Loucy (cell line): ENCODE measurements around the gene HPD.

Source experiments
- H2AFZ ChIP-seq: fragments of 200-600 bp; sonication (generic); 2 replicates; pipeline ENCODE4 v1.6.0; 2016; ENCODE audit warnings: antibody characterized with exemption, mild to moderate bottlenecking, low read length, moderate library complexity
- H3F3A ChIP-seq: fragments of 200-600 bp; 2 replicates; pipeline ENCODE4 v1.6.0; 2016; ENCODE audit warnings: antibody characterized with exemption, low read depth, mild to moderate bottlenecking
- H3K27me3 ChIP-seq: fragments of 200-600 bp; sonication (generic); 2 replicates; pipeline ENCODE4 v1.6.1; 2014; ENCODE audit warnings: low read length, mild to moderate bottlenecking; ENCODE audit not compliant: insufficient read depth, poor library complexity, severe bottlenecking
- H3K36me3 ChIP-seq: fragments of 200-600 bp; sonication (generic); 2 replicates; pipeline ENCODE4 v1.6.1; 2016; ENCODE audit warnings: low read length; ENCODE audit not compliant: insufficient read depth
- H3K4me1 ChIP-seq: fragments of 200-600 bp; sonication (generic); 2 replicates; pipeline ENCODE4 v1.5.1; 2014; ENCODE audit warnings: low read length, mild to moderate bottlenecking; ENCODE audit not compliant: insufficient read depth, poor library complexity, severe bottlenecking
- H3K4me2 ChIP-seq: fragments of 200-600 bp; sonication (generic); 2 replicates; pipeline ENCODE4 v1.6.0; 2014; ENCODE audit warnings: antibody characterized with exemption, low read length, low read depth, mild to moderate bottlenecking; ENCODE audit not compliant: poor library complexity, severe bottlenecking
- H3K4me3 ChIP-seq: fragments of 200-600 bp; sonication (generic); 2 replicates; pipeline ENCODE4 v1.5.1; 2014; ENCODE audit warnings: low read length, mild to moderate bottlenecking, mixed read lengths; ENCODE audit not compliant: poor library complexity, severe bottlenecking
- H3K79me2 ChIP-seq: fragments of 200-600 bp; sonication (generic); 2 replicates; pipeline ENCODE4 v1.6.1; 2014; ENCODE audit warnings: low read length; ENCODE audit not compliant: insufficient read depth
- H3K9ac ChIP-seq: fragments of 200-600 bp; sonication (generic); 2 replicates; pipeline ENCODE4 v1.6.0; 2014; ENCODE audit warnings: mild to moderate bottlenecking, low read depth, low read length, moderate library complexity; ENCODE audit not compliant: poor library complexity, severe bottlenecking
- H3K9me2 ChIP-seq: fragments of 200-600 bp; sonication (generic); replicated peaks from 2 replicates; pipeline ENCODE4 v1.6.1; 2016; ENCODE audit warnings: low read depth, low read length, mixed read lengths
- H3K9me3 ChIP-seq: fragments of 200-600 bp; sonication (generic); 2 replicates; pipeline ENCODE4 v1.6.1; 2014; ENCODE audit warnings: mild to moderate bottlenecking, antibody characterized with exemption, low read length, low read depth; ENCODE audit not compliant: insufficient read depth
- H4K20me1 ChIP-seq: fragments of 200-600 bp; sonication (generic); 2 replicates; pipeline ENCODE4 v1.6.0; 2014; ENCODE audit warnings: antibody characterized with exemption, low read length, mild to moderate bottlenecking; ENCODE audit not compliant: insufficient read depth, poor library complexity, severe bottlenecking
- CTCF ChIP-seq: fragments of 200-600 bp; sonication (generic); conservative IDR thresholded peaks from 2 replicates; pipeline ENCODE4 v1.5.1; 2014; ENCODE audit warnings: mild to moderate bottlenecking, antibody characterized with exemption, low read length
- EZH2phosphoT487 ChIP-seq: fragments of 200-600 bp; IDR thresholded peaks from 2 replicates; pipeline ENCODE4 v1.6.1; 2018; ENCODE audit warnings: antibody characterized with exemption, mild to moderate bottlenecking, moderate library complexity, borderline replicate concordance

The HPD gene

GRCh38 chr12:121800694-121801594, 57.7 kb downstream of the HPD start:
- peaks cover 26% of the 10 kb centered on the region for H3K4me1 ChIP-seq
- H3K9me3 ChIP-seq: no peaks in the 10 kb centered on the region
- H4K20me1 ChIP-seq: peaks cover 44% of the 10 kb centered on the region
- peaks cover 6% of the 10 kb centered on the region for H3K27me3 ChIP-seq
- H3F3A ChIP-seq: peaks cover 6% of the 10 kb centered on the region; the same call in 1 of the 2 replicates
- H3K4me2 ChIP-seq: peak overlapping the region; percentile 93
- peak overlapping the region; percentile 100 for H3K9ac ChIP-seq
- no peaks in the 10 kb centered on the region for H3K9me2 ChIP-seq
- no peak overlapping the region for H2AFZ ChIP-seq
- H3K36me3 ChIP-seq: 0 out of 2 replicates have a peak, but pooled peaks cover 5% of the 10 kb centered on the region
- peak overlapping the region; percentile 94 for H3K4me3 ChIP-seq
- peaks cover 84% of the 10 kb centered on the region for H3K79me2 ChIP-seq
- TF ChIP-seq CTCF (no peak), EZH2phosphoT487 (no peak)

- Histone ChIP-seq H3K4me3 (peak overlapping the region; percentile 94), H3F3A (peaks cover 12% of the 10 kb centered on the region; the same call in 1 of the 2 replicates), H3K27me3 (peaks cover 6% of the 10 kb centered on the region), H3K36me3 (0 out of 2 replicates have a peak, but pooled peaks cover 5% of the 10 kb centered on the region), H3K79me2 (peaks cover 76% of the 10 kb centered on the region), H3K9ac (peak overlapping the region; percentile 100), H4K20me1 (peaks cover 45% of the 10 kb centered on the region), H3K9me2 (no peaks in the 10 kb centered on the region), H2AFZ (no peak overlapping the region), H3K4me2 (peak overlapping the region; percentile 89), H3K9me3 (no peaks in the 10 kb centered on the region), H3K4me1 (peaks cover 22% of the 10 kb centered on the region)
- TF ChIP-seq EZH2phosphoT487 (no peak), CTCF (no peak)
These were observed 58.6 kb downstream of the HPD start for GRCh38 chr12:121799842-121800693.

- peak overlapping the region; percentile 89 for H3K4me2 ChIP-seq
- peak overlapping the region; percentile 94 for H3K4me3 ChIP-seq
- TF ChIP-seq EZH2phosphoT487: no peak
- no peak for TF ChIP-seq CTCF
- H3K36me3 ChIP-seq: 0 out of 2 replicates have a peak, but pooled peaks cover 5% of the 10 kb centered on the region
- H3K9ac ChIP-seq: peak overlapping the region; percentile 100
- H3K27me3 ChIP-seq: peaks cover 6% of the 10 kb centered on the region
- H4K20me1 ChIP-seq: peaks cover 39% of the 10 kb centered on the region
- H2AFZ ChIP-seq: no peak overlapping the region
- H3K9me3 ChIP-seq: no peaks in the 10 kb centered on the region
- H3K79me2 ChIP-seq: peaks cover 68% of the 10 kb centered on the region
- H3F3A ChIP-seq: peaks cover 12% of the 10 kb centered on the region; the same call in 1 of the 2 replicates
- peaks cover 28% of the 10 kb centered on the region for H3K4me1 ChIP-seq
- no peaks in the 10 kb centered on the region for H3K9me2 ChIP-seq
These were observed 59.4 kb downstream of the HPD start for GRCh38 chr12:121799156-121799841.
